Kidney (tissue), 14 donors: ENCODE measurements around the gene IMMP2L. TPM values are rescaled to one million over a fixed set of nuclear protein-coding genes. Genes with fewer than 3 reads are reported as not detected.

Experiments
- DNase-seq, 5 donors: peaks; one replicate each; pipeline ENCODE4 v3.0.0-alpha.2; 2013 to 2020
- FAIRE-seq: peaks from 2 replicates; lab custom pipeline; 2012; peaks lifted over from hg19 to GRCh38; lab: Jason Lieb, UNC
- H3K27ac ChIP-seq, 2 donors: one replicate each; pipeline ENCODE4 v1.7.0; 2013; ENCODE audit warnings: low read depth in 2 of 2, low read length in 2 of 2, inconsistent platforms in 1 of 2
- H3K27me3 ChIP-seq: one replicate; pipeline ENCODE4 v1.7.1; 2013; ENCODE audit warnings: low read length, inconsistent platforms; ENCODE audit not compliant: control insufficient read depth, insufficient read depth
- H3K36me3 ChIP-seq, 3 donors: one replicate each; pipeline versions ENCODE4 v1.7.0 to v1.7.1; 2013; ENCODE audit warnings: low read length in 3 of 3, control low read depth in 1 of 3, inconsistent platforms in 1 of 3; ENCODE audit not compliant: insufficient read depth in 3 of 3, control insufficient read depth in 2 of 3
- H3K4me1 ChIP-seq, 3 donors: one replicate each; pipeline versions ENCODE4 v1.7.0 to v1.7.1; 2013; ENCODE audit warnings: low read length in 3 of 3, inconsistent platforms in 1 of 3, low read depth in 1 of 3; ENCODE audit not compliant: control insufficient read depth in 2 of 3, insufficient read depth in 2 of 3
- H3K4me3 ChIP-seq, 3 donors: one replicate each; pipeline versions ENCODE4 v1.7.0 to v1.8.1; 2013; ENCODE audit warnings: low read length in 3 of 3, control low read depth in 1 of 3, inconsistent platforms in 1 of 3
- H3K9ac ChIP-seq, 3 donors: one replicate each; pipeline versions ENCODE4 v1.7.0 to v1.7.1; 2013; ENCODE audit warnings: low read length in 3 of 3, control low read depth in 1 of 3, inconsistent platforms in 1 of 3
- H3K9me3 ChIP-seq, 3 donors: one replicate each; pipeline versions ENCODE4 v1.7.0 to v1.7.1; 2013; ENCODE audit warnings: low read length in 3 of 3, control low read depth in 1 of 3, inconsistent platforms in 1 of 3; ENCODE audit not compliant: control insufficient read depth in 2 of 3, insufficient read depth in 1 of 3
- CTCF ChIP-seq: IDR thresholded peaks from 3 replicates; pipeline ENCODE4 v1.5.1; 2012; ENCODE audit warnings: mild to moderate bottlenecking, moderate library complexity, borderline replicate concordance; ENCODE audit not compliant: insufficient read depth; ENCODE audit errors: extremely low read depth
- intact Hi-C: fragments of 100-400 bp; cut with DNase I; formaldehyde crosslinking; loops from one replicate; pipeline ENCODE4 v1.11.1; 2022
- polyA plus RNA-seq: library from polyadenylated mRNA; stranded (reverse); fragments of 350-450 nt; fragmentation: Illumina TruSeq; extraction: RNeasy Lipid Tissue Mini Kit (QIAGEN cat#74804); gene quantifications from one replicate; pipeline ENCODE4 v1.2.3, GENCODE V29; 2014; ENCODE audit warnings: low read depth, low replicate concordance; ENCODE audit not compliant: insufficient read depth
- total RNA-seq: library from RNA; stranded (reverse); fragmentation: NEBNext Ultra II Directional; extraction: Animal tissue kit (Norgen Biotek cat#: 25700); gene quantifications from one replicate; pipeline ENCODE4 v1.2.1, GENCODE V29; 2021
- donor health status: control.
- donor health status: control.
- donor health status: control.
- donor health status: control.
- donor health status: control.
- donor health status: DM: yes; HTN: yes; CAD: no.
- donor health status: Normal renal cell carcinoma (clear cell type).

Gene IMMP2L
- total and polyA plus RNA-seq, 2 donors from 2014 or later, result 46.4 to 52.1 TPM

GRCh38 chr7:111092406-111093236 lies 469.7 kb downstream of the IMMP2L start:
- Histone ChIP-seq H3K9me3 (no peaks in the 10 kb centered on the region), H3K27ac (no peak overlapping the region), H3K9ac (no peak overlapping the region), H3K27me3 (no peaks in the 10 kb centered on the region), H3K4me3 (no peak overlapping the region), H3K36me3 (no peaks in the 10 kb centered on the region), H3K4me1 (no peaks in the 10 kb centered on the region)
- intact Hi-C loops, result no loop called here
- FAIRE-seq, result no peak
- peak in 1 of 5 donors; percentile 18 for DNase-seq
- TF ChIP-seq CTCF, result no peak

- H3K4me1 ChIP-seq, result no peaks in the 10 kb centered on the region
- intact Hi-C loops, result no loop called here
- no peaks in the 10 kb centered on the region for H3K27me3 ChIP-seq
- DNase-seq, result peak in 1 of 5 donors; percentile 28
- H3K36me3 ChIP-seq, result no peaks in the 10 kb centered on the region
- FAIRE-seq, result no peak
- no peak for TF ChIP-seq CTCF
- H3K9me3 ChIP-seq, result no peaks in the 10 kb centered on the region
- peak overlapping the region; percentile 13 to 68 (median 44) for H3K4me3 ChIP-seq
- H3K27ac ChIP-seq, result no peak overlapping the region
- H3K9ac ChIP-seq, result peak overlapping the region in 1 of 3 donors; percentile 37
Measured at GRCh38 chr7:111091593-111092358, 470.5 kb downstream of the IMMP2L start.

GRCh38 chr7:111090846-111091245 lies 471.4 kb downstream of the IMMP2L start, which contains the start of gene LRRN3:
LRRN3 (plus strand) TSS chr7:111091127; CDS start chr7:111122773, 31,646 bp downstream.
- TF ChIP-seq CTCF, result no peak
- DNase-seq, result peak in 4 of 5 donors; percentile 49 to 73 (median 60)
- Histone ChIP-seq H3K36me3 (no peaks in the 10 kb centered on the region), H3K27ac (no peak within 1 kb of the TSS), H3K4me1 (no peaks in the 10 kb centered on the region), H3K9me3 (no peaks in the 10 kb centered on the region), H3K4me3 (peak within 1 kb of the TSS; percentile 13 to 68 (median 44)), H3K9ac (peak within 1 kb of the TSS in 1 of 3 donors; percentile 37), H3K27me3 (no peaks in the 10 kb centered on the region)
- peak; percentile 70 for FAIRE-seq
- intact Hi-C loops, result no loop called here
